ENCODE results near the gene CACNA1S. TPM values are rescaled to one million over a fixed set of nuclear protein-coding genes. Genes with fewer than 3 reads are reported as not detected.
A peak's percentile ranks its signal among the peaks of the same experiment; 100 is the strongest.

Gene CACNA1S
- total and polyA plus RNA-seq, 2 experiments from 2014 or later: not detected

GRCh38 chr1:201022820-201023516 is 89.3 kb downstream of the CACNA1S start:
- TF ChIP-seq EZH2phosphoT487 (IDR thresholded peaks at IDR 0.05; ENCODE audit: insufficient read depth, low read depth): no peak
- TF ChIP-seq EZH2 (IDR thresholded peaks at IDR 0.05; ENCODE audit: insufficient read depth, poor library complexity, severe bottlenecking): no peak
- DNase-seq: no peak
- Histone ChIP-seq H3F3A (ENCODE audit: insufficient read depth) (no peaks in the 10 kb centered on the region), H3K4me3 (peak overlapping the region; percentile 66), H3K9me2 (ENCODE audit: insufficient read depth) (no peaks in the 10 kb centered on the region), H3K79me2 (ENCODE audit: insufficient read depth) (no peaks in the 10 kb centered on the region), H3K27ac (no peak overlapping the region), H3K36me3 (ENCODE audit: low read depth) (no peaks in the 10 kb centered on the region), H3K9ac (no peak overlapping the region), H3K27me3 (replicated peaks; ENCODE audit: insufficient read depth) (peaks cover 4% of the 10 kb centered on the region; the same call in 1 of the 2 replicates), H3K4me1 (ENCODE audit: insufficient read depth) (peaks cover 5% of the 10 kb centered on the region; the same call in 1 of the 2 replicates), H4K20me1 (ENCODE audit: insufficient read depth) (no peaks in the 10 kb centered on the region), H3K9me3 (ENCODE audit: low read depth) (no peaks in the 10 kb centered on the region), H2AFZ (peak overlapping the region; percentile 58; the same call in 1 of the 2 replicates), H3K4me2 (ENCODE audit: unreplicated experiment) (no peak overlapping the region)
- 12 to 34% methylated on average over 17 to 56 of the region's 56 CpGs for WGBS, 2 experiments (ENCODE audit: low coverage in 1 of 2, low lambda C conversion rate in 2 of 2, missing lambda C conversion rate in 2 of 2)
- in situ Hi-C loops (cut with MboI): no loop called here

GRCh38 chr1:201022493-201022819 is 89.8 kb downstream of the CACNA1S start:
- Histone ChIP-seq H3K27me3 (replicated peaks; ENCODE audit: insufficient read depth) (peaks cover 4% of the 10 kb centered on the region; the same call in 1 of the 2 replicates), H3K4me2 (ENCODE audit: unreplicated experiment) (no peak overlapping the region), H3K27ac (no peak overlapping the region), H3K4me1 (ENCODE audit: insufficient read depth) (peaks cover 5% of the 10 kb centered on the region; the same call in 1 of the 2 replicates), H3K9ac (no peak overlapping the region), H3F3A (ENCODE audit: insufficient read depth) (no peaks in the 10 kb centered on the region), H3K9me3 (ENCODE audit: low read depth) (no peaks in the 10 kb centered on the region), H4K20me1 (ENCODE audit: insufficient read depth) (no peaks in the 10 kb centered on the region), H3K79me2 (ENCODE audit: insufficient read depth) (no peaks in the 10 kb centered on the region), H3K4me3 (no peak overlapping the region), H2AFZ (no peak overlapping the region), H3K36me3 (ENCODE audit: low read depth) (no peaks in the 10 kb centered on the region), H3K9me2 (ENCODE audit: insufficient read depth) (no peaks in the 10 kb centered on the region)
- 81 to 89% methylated on average over 2 of the region's 2 CpGs for WGBS, 2 experiments (ENCODE audit: low coverage in 1 of 2, low lambda C conversion rate in 2 of 2, missing lambda C conversion rate in 2 of 2)
- TF ChIP-seq EZH2phosphoT487 (IDR thresholded peaks at IDR 0.05; ENCODE audit: insufficient read depth, low read depth) (no peak), EZH2 (IDR thresholded peaks at IDR 0.05; ENCODE audit: insufficient read depth, poor library complexity, severe bottlenecking) (no peak)
- no peak for DNase-seq
- in situ Hi-C loops (cut with MboI): no loop called here

GRCh38 chr1:201021630-201022492 is 90.4 kb downstream of the CACNA1S start:
- Histone ChIP-seq H3K9ac (no peak overlapping the region), H3K79me2 (ENCODE audit: insufficient read depth) (no peaks in the 10 kb centered on the region), H3K4me2 (ENCODE audit: unreplicated experiment) (no peak overlapping the region), H3K27ac (no peak overlapping the region), H3K9me3 (ENCODE audit: low read depth) (no peaks in the 10 kb centered on the region), H3K27me3 (replicated peaks; ENCODE audit: insufficient read depth) (peaks cover 4% of the 10 kb centered on the region; the same call in 1 of the 2 replicates), H2AFZ (no peak overlapping the region), H3K4me1 (ENCODE audit: insufficient read depth) (peaks cover 5% of the 10 kb centered on the region; the same call in 1 of the 2 replicates), H4K20me1 (ENCODE audit: insufficient read depth) (no peaks in the 10 kb centered on the region), H3K4me3 (no peak overlapping the region), H3K9me2 (ENCODE audit: insufficient read depth) (no peaks in the 10 kb centered on the region), H3F3A (ENCODE audit: insufficient read depth) (no peaks in the 10 kb centered on the region), H3K36me3 (ENCODE audit: low read depth) (no peaks in the 10 kb centered on the region)
- no peak for DNase-seq
- no peak for TF ChIP-seq EZH2 (IDR thresholded peaks at IDR 0.05; ENCODE audit: insufficient read depth, poor library complexity, severe bottlenecking)
- TF ChIP-seq EZH2phosphoT487 (IDR thresholded peaks at IDR 0.05; ENCODE audit: insufficient read depth, low read depth): no peak
- in situ Hi-C loops (cut with MboI): no loop called here
- WGBS, 2 experiments (ENCODE audit: low coverage in 1 of 2, low lambda C conversion rate in 2 of 2, missing lambda C conversion rate in 2 of 2): 76 to 86% methylated on average over 7 of the region's 7 CpGs

- Histone ChIP-seq H3K9me3 (ENCODE audit: low read depth) (no peaks in the 10 kb centered on the region), H3K9ac (no peak overlapping the region), H3K36me3 (ENCODE audit: low read depth) (no peaks in the 10 kb centered on the region), H2AFZ (no peak overlapping the region), H3K9me2 (ENCODE audit: insufficient read depth) (no peaks in the 10 kb centered on the region), H3K27me3 (replicated peaks; ENCODE audit: insufficient read depth) (peaks cover 10% of the 10 kb centered on the region; the same call in 1 of the 2 replicates), H3K4me3 (no peak overlapping the region), H3K4me2 (ENCODE audit: unreplicated experiment) (no peak overlapping the region), H3K27ac (no peak overlapping the region), H3K79me2 (ENCODE audit: insufficient read depth) (no peaks in the 10 kb centered on the region), H3K4me1 (ENCODE audit: insufficient read depth) (peaks cover 5% of the 10 kb centered on the region; the same call in 1 of the 2 replicates), H3F3A (ENCODE audit: insufficient read depth) (no peaks in the 10 kb centered on the region), H4K20me1 (ENCODE audit: insufficient read depth) (no peaks in the 10 kb centered on the region)
- WGBS, 2 experiments (ENCODE audit: low coverage in 1 of 2, low lambda C conversion rate in 2 of 2, missing lambda C conversion rate in 2 of 2): 66 to 72% methylated on average over 10 to 11 of the region's 11 CpGs
- no peak for DNase-seq
- TF ChIP-seq EZH2phosphoT487 (IDR thresholded peaks at IDR 0.05; ENCODE audit: insufficient read depth, low read depth): no peak
- TF ChIP-seq EZH2 (IDR thresholded peaks at IDR 0.05; ENCODE audit: insufficient read depth, poor library complexity, severe bottlenecking): no peak
- in situ Hi-C loops (cut with MboI): no loop called here
Measured at GRCh38 chr1:201020721-201021629, 91.3 kb downstream of the CACNA1S start.

All from GM23248 (cell line).